CD4-positive, alpha-beta T cell treated with Interferon gamma for 1 hour (primary cell): ENCODE data around the gene GLRX5.
A peak's percentile ranks its signal among the peaks of the same experiment; 100 is the strongest.

ENCODE experiments used
- DNase-seq: peaks from one replicate; pipeline ENCODE4 v3.0.0-alpha.2; 2020

Gene GLRX5

DNA sequence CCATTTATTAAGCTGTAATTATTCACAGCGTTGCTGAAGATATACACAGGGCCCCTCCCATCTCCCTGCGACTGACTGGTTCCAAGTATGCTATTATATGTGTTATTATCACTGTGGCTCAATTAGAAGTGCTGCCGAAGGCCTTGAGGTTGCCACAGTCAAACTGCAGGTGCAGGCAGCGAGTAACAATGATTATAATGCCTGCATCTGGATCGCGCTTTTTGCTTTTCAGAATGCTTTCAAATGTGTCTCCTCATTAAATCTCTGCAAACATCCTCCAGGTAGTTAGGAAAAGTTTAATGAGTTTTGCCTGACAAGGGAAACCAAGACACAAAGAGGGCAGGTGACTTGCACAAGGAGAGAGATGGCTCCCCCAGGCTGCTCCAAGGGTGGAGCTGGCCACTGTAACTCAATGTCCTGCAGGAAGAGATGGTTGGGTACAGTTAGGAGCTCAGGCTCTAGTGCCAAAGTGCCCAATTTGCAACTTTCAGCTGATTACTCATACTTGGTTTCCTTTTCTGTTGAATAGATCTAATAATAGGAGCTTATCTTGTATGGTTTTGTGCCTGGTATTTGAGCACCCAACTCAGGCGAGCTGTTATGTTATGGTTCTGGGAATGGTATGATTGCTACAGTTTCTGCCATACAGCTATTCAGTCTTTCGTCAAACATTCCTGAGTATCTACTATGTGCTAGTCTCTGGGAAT lies 16.7 kb upstream of the GLRX5 start:
- no peak for DNase-seq

DNA sequence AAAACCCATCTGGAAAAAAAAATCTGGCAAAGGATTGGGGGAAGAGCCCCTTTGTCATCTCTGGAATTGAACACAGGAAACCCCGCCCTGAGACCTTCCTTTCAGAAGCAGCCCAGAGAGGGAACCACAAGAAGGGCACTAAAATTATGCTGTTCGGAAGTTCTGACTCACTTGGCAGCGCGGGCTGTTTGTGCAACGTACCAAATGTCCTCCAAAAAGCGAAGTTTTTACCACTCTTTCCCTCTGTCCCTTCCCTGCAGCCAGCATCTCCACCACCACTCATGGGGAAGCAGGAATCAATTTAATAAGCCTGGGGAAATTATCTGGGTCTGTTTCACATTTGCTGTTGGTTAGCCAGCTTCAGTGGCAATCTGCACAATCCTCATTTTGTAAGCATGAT lies 15.2 kb upstream of the GLRX5 start:
- peak; percentile 58 for DNase-seq

DNA sequence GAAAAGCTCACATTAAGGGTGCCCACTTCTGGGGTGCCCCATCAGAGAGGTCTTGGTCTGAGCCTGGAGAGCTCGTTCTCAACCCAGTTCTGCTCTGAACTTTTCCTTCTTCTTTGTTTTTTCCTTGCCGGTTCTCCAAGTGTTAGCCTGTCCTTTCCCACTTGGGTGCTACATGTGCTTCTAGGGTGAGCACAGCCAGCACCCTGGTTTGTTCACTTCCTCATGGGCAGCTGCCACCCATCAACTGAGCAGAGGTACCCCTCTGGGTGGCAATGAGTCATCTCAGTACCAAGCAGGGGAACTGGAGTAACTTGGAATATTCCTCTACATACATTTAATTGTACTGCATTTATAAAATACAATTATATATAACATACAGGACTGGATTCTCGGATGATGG lies 14.5 kb upstream of the GLRX5 start:
- DNase-seq: peak; percentile 54

DNA sequence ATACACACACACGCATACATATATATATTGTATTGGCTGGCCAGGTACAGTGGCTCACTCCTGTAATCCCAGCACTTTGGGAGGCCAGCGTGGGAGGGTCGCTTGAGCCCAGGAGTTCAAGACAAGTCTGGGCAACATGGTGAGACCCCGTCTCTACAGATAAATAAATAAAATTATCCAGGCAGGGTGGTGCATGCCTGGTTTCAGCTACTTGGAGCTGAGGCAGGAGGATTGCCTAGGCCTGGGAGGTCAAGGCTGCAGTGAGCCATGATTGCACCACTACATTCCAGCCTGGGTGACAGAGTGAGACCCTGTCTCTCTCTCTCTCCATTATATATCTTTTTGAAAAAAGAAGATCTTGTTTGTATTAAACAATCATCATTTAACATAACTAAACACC lies 13.8 kb upstream of the GLRX5 start:
- no peak for DNase-seq

DNA sequence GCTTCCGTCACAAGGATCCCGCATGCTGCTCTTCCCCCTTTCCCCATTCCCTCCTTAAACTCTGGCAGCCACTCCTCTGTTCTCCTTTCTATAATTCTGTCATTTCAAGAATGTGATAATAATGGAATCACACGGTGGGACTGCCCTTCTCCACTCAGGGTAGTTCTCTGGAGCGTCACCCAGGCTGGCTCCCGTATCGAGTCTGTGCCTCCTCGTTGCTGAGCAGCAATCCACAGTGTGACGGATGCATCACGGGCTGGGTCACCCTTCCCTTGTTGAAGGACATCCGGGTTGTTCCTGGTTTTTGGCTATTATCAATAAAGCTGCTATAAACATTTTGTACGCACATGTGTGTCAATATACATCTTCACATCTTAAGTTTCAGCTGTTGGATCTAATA lies 12.7 kb upstream of the GLRX5 start:
- DNase-seq: no peak

DNA sequence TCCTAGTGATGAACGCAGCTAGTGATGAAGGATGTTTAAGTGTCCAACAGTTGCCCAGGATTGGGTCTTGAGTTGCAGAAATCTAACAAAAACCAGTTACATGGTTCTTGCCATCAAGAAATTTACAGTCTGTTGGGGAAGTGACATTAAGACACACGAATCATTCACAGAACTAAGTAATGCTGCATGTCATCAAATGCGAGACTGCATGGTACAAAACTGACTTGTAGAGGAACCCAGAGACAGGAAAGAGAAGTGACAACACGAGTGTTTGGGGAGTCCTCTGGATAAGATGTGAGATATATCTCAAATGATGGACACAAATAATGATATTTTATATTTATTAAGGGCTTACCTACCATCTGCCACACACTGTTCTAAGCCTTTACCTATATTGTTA lies 12.3 kb upstream of the GLRX5 start:
- DNase-seq: no peak

DNA sequence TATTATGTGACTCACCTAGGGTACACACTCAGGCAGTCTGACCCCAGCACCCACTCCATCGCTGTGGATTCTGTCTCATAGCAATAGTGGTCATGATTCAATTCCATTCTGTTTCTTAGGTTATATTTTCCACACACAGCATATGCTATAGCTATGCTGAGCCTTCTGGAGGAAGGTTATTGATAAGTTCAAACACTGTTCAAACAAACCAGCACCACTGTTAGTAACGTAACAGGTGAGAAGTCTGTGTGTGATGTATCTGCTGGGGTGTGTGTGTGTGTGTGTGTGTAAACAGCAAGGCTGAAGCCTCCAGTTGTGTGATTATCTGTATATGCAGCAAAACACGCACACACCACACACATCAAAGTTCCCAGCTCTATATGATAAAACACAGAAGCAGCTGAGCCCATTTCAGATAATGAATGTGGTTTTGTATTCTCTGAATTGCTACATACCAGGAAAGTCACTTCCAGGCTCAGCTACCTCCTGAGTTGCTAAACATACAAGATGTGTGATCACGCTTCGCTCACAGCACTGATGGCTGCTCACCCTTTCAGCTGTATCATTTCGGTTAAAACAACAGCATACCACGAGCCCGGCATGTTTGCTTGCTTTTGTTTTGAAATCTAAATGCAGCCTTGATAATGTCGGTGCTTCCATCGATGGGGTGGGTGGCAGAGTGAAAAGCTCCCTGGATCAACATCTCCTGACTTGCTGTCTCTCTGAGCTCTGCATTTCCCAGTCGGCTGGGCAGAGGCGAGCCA lies 11.6 kb upstream of the GLRX5 start:
- no peak for DNase-seq

DNA sequence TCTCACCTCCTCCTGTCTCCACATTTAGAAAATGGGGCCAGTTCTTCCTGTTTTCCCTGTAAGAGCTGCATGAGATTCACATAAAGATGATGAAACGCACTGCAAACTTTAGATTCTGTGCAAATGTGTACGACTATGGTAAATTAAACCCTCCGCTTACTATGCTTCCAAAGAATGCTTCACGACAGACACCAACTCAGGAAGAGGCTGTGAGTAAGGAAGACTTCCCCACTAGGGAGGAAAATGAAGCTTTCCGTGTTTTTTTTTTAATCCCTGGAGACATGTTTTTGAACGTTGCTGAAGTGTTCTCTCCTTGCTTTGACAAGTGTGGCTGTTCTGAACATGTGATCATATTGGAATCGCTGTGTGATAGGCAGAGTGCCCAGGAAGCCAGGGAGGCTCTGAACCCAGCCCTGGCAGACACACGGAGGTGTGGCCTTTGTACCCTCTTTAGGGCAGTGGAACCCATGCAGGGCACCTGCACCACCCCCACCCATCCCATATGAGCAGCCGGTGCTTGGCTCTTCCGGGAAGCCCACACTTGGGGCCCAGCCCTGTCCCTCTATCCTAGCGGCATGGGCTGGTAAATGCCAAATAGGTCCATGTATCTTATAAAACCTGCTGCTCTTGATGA lies 10.9 kb upstream of the GLRX5 start:
- peak; percentile 56 for DNase-seq

DNA sequence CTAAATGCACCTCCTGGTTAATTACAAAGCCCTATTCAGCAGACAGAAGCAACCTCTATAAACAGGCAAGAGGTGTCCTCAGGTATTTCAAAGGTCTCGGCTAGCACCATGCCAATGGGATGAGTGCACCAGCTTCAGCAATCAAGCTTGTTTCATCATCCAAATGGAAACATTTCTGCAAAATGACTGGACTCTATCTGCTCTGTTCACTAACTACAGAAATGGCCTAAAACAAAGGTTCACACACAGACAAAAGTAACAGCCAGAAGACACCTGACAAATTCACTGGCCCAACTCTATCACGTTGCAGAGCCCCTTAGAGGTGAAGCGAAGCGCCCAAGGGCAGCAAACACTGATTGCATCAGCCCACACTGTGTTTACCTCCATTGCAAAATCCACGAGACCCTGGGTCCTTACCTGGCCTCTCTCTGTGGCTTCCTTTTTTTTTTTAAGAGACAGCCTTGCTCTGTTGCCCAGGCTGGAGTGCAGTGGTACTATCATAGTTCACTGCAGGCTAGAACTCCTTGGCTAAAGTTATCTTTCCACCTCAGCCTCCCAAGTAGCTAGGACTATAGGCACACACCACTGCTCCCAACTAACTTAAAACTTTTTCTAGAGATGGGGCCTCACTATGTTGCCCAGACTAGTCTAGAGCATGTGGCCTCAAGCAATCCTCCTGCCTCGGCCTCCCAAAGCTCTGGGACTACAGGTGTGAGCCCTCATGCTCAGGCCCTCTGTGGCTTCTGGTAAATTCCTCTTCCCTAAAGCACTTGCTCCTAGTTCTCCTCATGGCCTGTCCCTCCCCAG lies 9.9 kb upstream of the GLRX5 start:
- DNase-seq: no peak

DNA sequence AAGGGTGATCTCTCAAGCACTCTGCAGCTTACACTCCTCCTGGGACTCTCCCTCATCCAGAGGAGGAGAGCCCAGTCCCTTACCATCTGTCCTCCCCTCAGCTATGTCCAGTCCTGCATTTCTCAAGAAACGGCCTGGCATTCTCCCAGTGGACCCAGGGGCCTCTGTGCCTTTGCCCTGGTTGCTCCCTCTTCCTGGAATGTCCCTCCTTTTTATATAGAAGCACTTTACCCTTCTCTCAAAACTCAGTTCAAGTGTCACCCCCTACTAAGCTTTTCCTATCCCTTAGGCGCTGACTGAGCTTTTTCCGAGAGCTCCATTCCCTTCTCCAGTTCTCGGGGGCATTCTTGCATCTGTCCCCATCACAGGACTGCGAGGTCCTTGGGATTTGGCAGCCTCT lies 8.9 kb upstream of the GLRX5 start:
- DNase-seq: no peak

DNA sequence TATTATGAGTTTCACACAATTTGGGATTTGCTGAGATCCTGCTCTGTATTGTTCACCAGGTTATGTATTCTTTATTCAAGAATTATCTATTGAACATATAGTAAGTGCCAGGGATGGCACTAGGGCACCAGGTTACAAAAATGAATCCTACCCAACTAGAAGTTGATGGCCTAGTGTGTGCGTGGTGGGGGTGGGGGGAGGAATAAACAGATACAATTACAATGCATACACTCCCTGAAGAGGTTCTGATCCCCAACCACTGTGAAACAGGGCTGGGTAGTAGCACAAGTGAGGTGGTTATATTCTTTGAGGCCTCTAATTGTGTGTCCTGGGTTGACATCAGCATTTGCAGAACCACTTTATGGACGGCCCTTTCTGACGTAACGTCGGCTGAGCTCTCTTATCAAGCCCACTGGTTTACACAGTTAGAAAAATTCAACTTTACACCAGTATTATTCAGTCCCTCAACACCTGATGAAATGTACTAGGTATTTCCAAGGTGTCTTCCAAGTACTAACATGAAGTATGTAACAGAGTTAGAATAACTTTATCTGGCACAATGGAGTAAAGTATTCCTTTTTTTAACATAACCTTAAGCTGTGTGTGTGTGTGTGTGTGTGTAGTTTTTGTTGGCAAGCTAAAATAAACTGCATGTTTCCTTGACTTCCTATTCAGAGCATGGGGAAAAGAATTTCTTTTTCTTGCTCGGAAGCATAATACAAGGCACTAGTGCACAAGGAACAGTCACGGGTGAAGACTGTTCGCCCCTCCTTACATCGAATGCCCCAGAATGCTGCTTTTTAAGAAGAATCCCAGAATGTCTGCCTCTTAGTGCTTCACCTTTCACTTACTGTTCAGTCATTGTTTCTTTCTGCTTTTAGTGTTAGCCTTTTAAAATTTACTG lies 8.1 kb upstream of the GLRX5 start:
- DNase-seq: no peak

DNA sequence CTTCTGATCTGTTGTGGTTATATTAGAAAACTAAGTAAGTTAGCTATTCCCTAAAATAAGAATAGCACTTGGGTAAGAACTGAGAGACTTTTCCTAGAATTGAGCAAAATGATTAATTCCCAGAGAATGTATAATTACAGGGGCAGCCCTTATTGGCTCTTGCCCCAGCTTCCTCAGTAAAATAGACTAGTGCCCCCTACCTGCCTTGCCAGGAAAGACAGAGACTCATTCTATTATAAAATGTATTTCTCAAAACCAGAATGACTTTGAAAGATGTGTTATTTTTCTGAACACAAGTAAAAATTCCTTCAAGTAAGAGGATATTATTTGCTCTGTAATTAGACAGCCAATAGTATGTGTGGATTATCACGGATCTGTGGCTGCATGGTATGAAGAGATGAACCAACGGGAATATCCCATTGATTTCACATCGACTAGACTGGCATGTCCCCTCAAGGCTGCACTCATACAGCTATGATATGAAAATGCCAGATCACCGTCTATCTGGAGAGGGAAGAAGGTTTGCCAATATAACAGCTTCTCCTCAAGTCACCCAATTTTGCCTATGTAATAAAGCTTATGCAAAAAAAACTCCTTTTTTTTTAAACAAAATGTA lies 7.4 kb upstream of the GLRX5 start:
- no peak for DNase-seq

DNA sequence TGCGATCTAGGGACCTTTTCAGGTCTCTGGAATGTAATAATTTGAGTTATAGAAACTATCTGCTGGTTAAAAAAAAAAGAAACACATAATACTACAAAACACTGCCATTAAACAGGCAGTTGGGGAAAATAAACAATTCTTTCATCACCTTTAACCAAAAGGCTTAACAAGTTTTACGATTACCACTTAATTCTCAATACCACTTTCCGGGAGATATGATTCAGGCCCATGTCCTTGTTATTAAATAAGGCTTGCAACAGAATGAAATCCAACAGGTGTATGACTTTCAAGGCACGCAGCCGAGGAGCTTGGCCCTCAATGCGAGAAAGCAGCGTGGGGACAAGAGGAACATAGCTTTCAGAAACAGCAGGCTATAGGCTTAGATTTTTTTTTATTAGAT lies 5.6 kb upstream of the GLRX5 start:
- no peak for DNase-seq

DNA sequence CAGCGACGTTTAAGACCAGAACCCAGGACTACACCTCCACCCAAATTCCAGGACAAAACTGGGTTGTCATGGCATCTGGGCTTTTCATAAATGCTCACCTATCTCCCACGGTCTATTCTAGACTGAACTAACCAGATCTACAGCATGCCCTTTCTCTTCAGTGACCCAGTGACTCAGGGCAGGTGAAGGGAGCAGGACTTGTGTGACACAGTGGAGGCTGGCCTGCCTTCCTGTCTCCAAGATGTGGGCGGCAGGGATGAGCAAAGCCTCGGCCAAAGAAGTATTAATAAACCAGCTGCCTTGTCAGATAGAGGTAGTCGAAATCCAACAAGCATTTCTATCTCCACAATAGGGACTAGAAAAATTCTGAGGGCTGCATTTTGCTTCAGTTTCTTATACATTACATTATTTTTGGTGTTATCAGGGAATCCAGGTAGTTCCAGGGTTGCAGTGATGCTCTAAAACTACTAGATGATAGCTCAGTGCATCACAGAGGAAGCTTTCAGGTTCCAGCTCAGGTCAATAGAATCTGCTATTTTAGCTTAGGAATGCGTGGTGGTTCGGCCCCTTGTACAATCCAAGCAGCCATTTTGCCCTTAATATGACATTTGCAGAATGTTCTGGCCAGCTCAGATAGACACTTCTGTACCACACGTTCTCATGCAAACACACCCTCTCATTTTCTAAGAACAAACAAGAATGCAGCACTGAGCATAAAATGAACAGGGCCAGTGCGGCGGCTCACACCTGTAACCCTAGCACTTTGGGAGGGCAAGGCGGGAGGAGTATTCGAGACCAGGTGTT lies 4.2 kb upstream of the GLRX5 start:
- no peak for DNase-seq

DNA sequence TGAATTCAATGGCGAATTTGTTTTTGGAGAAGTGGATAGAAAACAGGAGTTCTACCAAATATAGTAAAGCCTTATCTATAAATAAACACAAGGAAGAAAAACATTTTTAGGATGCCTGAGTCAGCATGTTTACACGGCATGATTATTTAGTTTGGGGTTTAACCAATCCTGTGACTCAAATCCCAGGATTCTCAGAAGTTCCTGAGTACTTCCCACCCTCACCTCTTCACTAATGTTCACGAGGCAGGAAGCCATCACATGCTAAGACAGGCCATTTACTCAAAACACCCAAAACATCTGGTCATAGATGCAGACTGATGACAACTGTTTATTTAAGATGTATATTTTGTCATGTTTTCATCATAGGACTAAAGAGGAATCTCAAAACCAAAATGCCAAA lies 3.4 kb upstream of the GLRX5 start:
- DNase-seq: no peak

DNA sequence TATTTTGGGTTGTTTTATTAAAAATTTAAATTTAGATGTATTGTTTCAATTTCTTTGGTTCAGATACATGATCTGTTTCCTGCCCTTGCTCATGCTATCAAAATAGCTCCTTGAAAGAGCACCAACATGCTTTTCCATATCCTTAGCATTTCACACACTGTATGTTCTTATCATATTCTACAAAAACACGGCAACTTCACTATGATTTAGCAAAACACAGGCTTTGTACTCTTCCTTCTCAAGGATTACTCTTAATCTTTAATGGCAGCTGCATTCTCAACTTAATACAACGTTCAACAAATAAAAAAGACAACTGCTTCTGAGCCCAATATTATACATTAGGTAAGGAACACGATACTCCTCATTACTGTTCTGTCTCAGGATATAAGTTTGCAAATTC lies 2.9 kb upstream of the GLRX5 start:
- no peak for DNase-seq

DNA sequence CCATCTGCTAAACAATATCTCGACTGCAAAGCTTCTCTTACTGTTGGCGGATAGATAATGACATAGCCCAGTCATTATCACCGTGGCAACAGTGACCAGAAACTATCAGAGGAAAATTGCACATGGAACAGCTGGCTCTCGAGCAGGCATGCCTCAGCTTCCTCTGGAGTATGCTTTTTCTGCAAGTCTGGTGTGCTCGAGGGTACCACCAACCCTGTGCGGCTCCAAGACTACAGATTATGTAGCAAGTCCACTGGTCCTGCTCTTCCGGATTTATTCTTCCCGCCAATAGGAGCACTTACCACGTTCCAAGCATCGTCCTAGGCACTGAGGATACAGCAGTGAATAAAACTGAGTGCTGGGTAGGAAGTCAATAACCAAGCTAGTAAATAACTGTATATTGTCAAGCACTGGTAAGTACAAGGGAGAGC lies 1.4 kb upstream of the GLRX5 start:
- DNase-seq: no peak

DNA sequence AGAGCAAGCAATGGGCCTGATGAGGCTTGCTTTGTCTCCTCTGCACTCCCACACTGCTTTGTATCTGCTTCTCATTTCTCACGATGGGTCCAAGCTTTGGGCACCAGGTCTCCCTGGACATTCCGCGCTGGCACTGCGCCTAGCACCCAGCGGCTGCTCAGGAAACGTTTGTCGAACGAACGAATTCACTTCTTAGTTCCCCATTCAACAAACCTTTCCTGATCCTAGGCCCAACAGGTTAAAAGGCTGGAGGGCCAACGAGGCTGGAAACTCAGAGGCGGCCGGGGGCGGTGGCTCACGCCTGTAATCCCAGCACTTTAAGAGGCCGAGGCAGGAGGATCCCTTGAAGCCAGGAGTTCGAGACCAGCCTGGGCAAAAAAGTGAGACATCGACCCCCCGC lies 1.0 kb upstream of the GLRX5 start:
- no peak for DNase-seq

DNA sequence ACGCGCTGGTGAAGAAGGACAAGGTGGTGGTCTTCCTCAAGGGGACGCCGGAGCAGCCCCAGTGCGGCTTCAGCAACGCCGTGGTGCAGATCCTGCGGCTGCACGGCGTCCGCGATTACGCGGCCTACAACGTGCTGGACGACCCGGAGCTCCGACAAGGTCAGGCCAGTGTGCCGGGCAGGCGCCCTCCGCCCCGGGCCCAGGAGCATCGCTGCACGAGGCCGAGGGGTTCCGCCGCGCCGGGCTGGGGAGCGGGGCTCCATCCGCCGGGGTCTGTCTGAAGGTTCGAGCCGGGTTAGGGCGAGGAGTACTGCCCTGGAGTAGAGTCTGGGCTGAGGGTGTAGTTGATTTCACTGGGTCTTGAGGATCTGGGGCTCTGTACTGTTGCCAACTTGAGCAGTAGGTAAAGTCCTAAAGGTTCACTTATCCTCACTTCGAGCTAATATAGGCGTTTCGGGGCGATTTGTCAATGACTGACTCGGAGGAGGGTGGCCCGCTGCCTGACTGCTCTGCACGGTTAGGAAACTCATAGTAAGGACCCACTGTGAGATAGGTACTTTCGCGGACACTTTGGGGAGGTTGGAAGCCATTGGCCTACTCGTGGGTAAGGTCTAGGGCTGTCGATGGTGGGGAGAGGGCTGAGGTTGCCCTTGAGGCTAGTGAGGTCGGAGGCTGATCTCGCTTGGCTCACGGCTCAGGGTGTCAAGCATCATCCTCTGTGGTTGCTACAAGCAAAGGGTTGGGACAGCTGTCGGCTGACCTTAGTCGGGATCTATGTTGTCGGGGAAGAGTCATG lies 574 bp downstream of the GLRX5 start:
- no peak for DNase-seq

DNA sequence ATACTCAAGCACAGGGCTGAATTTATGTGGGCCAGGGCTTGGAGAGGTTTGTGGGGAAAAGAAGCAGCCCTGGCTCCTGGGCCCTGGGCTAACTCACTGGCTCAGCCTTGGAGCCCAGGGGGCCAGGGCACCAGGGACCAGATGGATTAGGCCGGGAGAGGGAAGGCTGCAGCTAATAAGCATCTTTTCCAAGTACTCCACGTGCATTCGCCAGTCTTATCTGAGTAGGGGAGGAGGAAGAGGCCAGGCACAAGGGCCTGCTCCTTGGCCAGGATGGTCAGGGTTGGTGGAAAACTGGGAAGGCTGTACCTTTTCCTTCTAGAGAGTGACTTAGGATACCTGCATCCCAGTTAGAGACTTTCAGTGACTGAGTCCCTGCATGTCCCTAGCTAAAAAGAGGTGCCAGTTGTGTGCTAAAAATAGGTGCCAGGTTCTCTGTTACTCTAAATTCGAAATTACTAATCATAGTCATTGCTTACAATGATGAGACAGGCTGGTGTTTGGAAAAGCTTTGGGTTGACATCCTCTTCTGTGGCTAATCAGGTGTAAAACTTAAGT lies 1.3 kb downstream of the GLRX5 start:
- no peak for DNase-seq
